ENCODE measurements around the gene KRT85. TPM values are rescaled to one million over a fixed set of nuclear protein-coding genes. Genes with fewer than 3 reads are reported as not detected.

The KRT85 gene
- total and polyA plus RNA-seq, 2 donors (not counting 3 experiments of a cell fraction or from before 2014, with no cell fraction given), result not detected

DNA sequence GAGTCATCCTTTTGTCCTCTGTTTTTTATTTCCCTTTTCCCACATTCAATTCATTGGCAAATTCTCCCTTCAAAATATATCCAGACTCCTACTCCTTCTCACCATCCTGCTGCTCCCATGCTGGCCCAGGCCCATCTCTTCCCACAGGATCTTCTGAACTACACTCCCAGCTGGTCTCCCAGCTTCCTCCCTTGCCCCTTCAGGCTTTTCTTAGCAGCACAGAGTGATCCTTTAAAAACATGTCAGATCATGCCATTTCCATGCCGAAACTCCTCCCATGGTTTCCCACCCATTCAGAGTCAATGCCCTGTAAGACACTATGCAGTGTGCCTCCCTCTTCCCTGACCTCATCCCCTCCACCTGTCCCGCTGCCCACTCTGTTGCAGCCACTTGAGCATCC, 20.6 kb upstream of the KRT85 start:
- Histone ChIP-seq H3K27me3 (ENCODE audit: control insufficient read depth in 2 of 2, insufficient read depth in 2 of 2, low read length in 2 of 2) (peaks cover 2 to 13% of the 10 kb centered on the region in 2 experiments), H4K20me1 (replicated peaks; ENCODE audit: control insufficient read depth, extremely low read depth, insufficient read depth, low read length) (no peaks in the 10 kb centered on the region), H3K9ac (replicated peaks; ENCODE audit: extremely low read depth, insufficient read depth, low read length) (no peak overlapping the region), H3K27ac (ENCODE audit: insufficient read depth, low read depth, low read length) (no peak overlapping the region), H3K4me3 (replicated peaks in 1 of 3; ENCODE audit: insufficient read depth in 1 of 3, low read depth in 1 of 3, low read length in 3 of 3) (no peak overlapping the region), H3K36me3 (ENCODE audit: control insufficient read depth in 2 of 2, extremely low read depth in 1 of 2, insufficient read depth in 2 of 2, low read length in 2 of 2) (no peaks in the 10 kb centered on the region), H3K9me3 (replicated peaks; ENCODE audit: control insufficient read depth, insufficient read depth, low read length) (no peaks in the 10 kb centered on the region), H2AFZ (ENCODE audit: low read depth, low read length) (no peak overlapping the region), H3K4me2 (ENCODE audit: insufficient read depth, low read length) (no peak overlapping the region), H3K79me2 (ENCODE audit: control insufficient read depth, insufficient read depth, low read length) (no peaks in the 10 kb centered on the region), H3K4me1 (ENCODE audit: control insufficient read depth, extremely low read depth, insufficient read depth, low read length) (no peaks in the 10 kb centered on the region), H3K9me1 (replicated peaks; ENCODE audit: control insufficient read depth, extremely low read depth, insufficient read depth, low read length) (no peaks in the 10 kb centered on the region)
- POLR2A ChIA-PET, result no interaction called here
- intact Hi-C loops (cut with micrococcal nuclease) (no loop called here), dilution Hi-C loops (cut with MboI; ENCODE audit: extremely low pct_ligation_motif_present, low sequenced_read_pairs) (no loop called here)
- BruUV-seq (replicated peaks), result no TSS peak
- FAIRE-seq (no peak), DNase-seq (ENCODE audit: low read depth, low spot score) (no peak)
- no peak for TF ChIP-seq JUN (IDR thresholded peaks at IDR 0.05; ENCODE audit: borderline replicate concordance, insufficient read depth, insufficient read length, low read depth)
- TF ChIP-seq GATA2 (IDR thresholded peaks at IDR 0.05; ENCODE audit: insufficient read depth, insufficient read length, low read depth, low read length), result no peak
- no peak for TF ChIP-seq POLR2AphosphoS5 (IDR thresholded peaks at IDR 0.05; ENCODE audit: insufficient read depth, low read depth, low read length)
- no peak for TF ChIP-seq FOS (IDR thresholded peaks at IDR 0.05; ENCODE audit: borderline replicate concordance, insufficient read depth, low read length)
- no peak for TF ChIP-seq MAX (IDR thresholded peaks at IDR 0.05; ENCODE audit: insufficient read depth, insufficient read length)
- TF ChIP-seq, protein P1, sequence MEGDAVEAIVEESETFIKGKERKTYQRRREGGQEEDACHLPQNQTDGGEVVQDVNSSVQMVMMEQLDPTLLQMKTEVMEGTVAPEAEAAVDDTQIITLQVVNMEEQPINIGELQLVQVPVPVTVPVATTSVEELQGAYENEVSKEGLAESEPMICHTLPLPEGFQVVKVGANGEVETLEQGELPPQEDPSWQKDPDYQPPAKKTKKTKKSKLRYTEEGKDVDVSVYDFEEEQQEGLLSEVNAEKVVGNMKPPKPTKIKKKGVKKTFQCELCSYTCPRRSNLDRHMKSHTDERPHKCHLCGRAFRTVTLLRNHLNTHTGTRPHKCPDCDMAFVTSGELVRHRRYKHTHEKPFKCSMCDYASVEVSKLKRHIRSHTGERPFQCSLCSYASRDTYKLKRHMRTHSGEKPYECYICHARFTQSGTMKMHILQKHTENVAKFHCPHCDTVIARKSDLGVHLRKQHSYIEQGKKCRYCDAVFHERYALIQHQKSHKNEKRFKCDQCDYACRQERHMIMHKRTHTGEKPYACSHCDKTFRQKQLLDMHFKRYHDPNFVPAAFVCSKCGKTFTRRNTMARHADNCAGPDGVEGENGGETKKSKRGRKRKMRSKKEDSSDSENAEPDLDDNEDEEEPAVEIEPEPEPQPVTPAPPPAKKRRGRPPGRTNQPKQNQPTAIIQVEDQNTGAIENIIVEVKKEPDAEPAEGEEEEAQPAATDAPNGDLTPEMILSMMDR (IDR thresholded peaks at IDR 0.05; ENCODE audit: extremely low read depth in 1 of 2, insufficient read depth in 1 of 2, low read depth in 1 of 2, low read length in 2 of 2), result no peak
- no peak for TF ChIP-seq EZH2 (IDR thresholded peaks at IDR 0.05; ENCODE audit: borderline replicate concordance, low read depth, low read length, severe bottlenecking)
- TF ChIP-seq MYC (IDR thresholded peaks at IDR 0.05; ENCODE audit: low read depth, low read length), result no peak
- no peak for TF ChIP-seq POLR2A (IDR thresholded peaks at IDR 0.05; ENCODE audit: low read depth, low read length)
- CTCF ChIA-PET, result interaction anchor here (1.0 to 1.7 kb wide), 2 partner anchors 8 to 15 kb away, joined by 4 to 5 read pairs; no protein-coding TSS in a partner anchor

All from endothelial cell of umbilical vein (primary cell).